ENCODE data around the gene C16orf92.
"Not testable (repeated sequence)": the region's sequence is repeated elsewhere in the genome, so short reads cannot be mapped to it uniquely, and the experiment has no call there.

C16orf92 gene

DNA sequence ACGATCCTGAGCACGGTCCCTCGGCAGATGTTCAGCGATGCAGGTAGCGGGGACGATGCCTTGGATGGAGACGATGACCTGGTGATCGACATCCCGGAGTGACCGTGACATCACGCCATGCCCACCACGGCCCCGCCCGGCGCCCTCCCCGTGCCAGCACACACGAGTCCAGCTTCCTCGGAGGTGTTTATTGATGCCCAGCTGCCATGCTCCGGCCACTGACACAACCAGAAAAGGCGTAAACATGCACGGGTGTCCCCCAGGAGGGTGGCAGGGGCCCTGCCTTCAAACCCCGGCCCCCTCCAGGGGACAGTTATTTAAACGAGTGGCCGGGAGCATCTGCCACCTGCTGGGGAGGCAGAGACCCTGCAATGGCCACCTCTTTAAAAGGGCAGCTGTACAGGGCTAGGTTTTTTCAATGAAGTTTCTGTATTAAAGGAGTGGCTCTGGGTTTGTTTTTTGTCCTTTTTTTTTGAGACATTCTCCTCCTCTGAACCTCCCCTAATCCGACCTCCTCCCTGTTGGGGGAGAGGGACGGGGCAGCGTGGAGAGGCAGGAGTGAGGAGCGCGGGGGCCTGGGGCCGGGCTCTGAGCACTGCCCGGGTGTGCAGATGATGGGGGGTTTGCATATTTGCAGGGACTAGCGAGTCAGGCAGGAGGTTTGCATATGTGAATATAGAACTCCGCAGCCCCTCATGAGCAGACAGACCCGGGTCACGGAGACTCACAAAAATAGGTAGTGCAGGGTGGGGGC, 17.5 kb upstream of the C16orf92 start:
- peak in 3 of 5 experiments; percentile 21 to 54 (median 31) for DNase-seq

DNA sequence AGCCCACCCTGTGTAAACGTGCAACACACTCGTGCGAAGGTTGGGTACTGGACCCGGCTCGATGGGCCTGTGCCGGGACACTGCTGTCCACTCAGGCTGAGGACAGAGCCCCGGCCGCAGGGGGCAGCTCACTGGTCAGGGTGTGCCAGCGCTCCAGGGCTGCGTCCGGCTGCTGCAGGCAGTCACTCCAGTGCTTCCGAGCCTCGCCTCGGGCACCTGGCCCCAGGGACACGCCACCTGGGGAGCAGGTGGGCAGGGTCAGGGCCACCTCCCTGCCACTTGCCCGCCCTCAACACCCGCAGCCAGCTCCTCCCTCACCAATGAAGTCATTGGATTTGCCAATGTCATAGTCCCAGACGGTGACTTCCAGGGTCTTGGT, 16.9 kb upstream of the C16orf92 start:
- no peak for DNase-seq

DNA sequence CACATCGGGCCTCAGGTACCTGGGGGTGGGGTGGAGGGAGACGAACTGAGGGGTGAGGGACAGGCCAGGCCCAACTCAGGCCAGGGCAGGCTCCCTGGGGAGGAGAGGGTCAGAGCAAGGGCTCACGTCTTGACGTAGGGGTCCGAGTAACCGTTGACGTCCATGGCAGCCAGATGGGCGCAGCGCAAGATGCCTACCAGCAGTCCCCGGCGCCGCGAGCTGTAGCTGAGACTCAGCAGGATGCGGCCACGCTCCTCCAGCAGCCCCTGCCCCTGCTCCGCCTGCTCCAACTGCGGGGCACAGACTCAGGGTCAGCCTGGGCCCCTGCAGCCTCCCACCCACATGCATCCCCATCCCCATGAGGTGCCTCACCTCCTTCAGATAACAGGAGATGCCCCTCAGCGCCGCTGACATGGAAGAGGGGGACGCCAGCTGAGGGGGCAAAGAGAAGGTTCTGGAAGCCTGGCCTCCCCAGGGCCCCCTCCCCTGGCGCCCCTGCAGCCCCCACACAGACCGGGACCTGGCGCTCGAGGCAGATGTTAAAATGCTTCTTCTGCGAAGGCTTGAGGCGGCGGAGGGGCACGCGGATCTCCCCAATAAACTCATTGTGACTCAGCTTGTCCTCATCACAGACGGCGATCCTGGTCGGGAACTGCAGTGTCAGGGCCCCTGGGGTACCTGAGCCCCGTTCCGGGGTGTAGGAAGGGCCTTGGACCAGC, 16.2 kb upstream of the C16orf92 start:
- no peak for DNase-seq

DNA sequence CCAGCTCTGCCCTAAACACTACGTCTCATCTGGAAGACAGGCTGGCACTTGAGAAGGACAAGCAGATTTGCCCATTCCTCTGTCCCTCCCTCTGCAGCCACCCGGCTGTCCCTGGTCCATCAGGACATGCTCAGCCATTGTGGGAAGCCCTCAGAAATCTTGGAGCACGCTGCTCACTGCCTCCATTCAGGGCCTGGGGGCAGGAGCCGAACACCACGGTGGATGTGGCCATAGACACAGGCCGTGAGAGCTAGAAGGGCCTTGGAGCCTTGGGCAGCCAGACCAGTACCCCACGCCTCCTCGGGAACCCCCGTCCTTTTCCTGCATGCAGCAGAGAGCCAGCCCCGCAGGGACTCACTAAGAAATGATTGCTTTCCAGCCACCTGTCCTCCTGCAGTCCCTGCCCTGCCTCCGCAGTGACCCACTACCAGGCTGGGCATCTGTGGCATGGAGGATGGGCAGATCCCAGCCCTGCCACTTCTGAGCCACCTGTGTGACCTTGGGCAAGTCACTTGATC, 15.6 kb upstream of the C16orf92 start:
- no peak for DNase-seq

DNA sequence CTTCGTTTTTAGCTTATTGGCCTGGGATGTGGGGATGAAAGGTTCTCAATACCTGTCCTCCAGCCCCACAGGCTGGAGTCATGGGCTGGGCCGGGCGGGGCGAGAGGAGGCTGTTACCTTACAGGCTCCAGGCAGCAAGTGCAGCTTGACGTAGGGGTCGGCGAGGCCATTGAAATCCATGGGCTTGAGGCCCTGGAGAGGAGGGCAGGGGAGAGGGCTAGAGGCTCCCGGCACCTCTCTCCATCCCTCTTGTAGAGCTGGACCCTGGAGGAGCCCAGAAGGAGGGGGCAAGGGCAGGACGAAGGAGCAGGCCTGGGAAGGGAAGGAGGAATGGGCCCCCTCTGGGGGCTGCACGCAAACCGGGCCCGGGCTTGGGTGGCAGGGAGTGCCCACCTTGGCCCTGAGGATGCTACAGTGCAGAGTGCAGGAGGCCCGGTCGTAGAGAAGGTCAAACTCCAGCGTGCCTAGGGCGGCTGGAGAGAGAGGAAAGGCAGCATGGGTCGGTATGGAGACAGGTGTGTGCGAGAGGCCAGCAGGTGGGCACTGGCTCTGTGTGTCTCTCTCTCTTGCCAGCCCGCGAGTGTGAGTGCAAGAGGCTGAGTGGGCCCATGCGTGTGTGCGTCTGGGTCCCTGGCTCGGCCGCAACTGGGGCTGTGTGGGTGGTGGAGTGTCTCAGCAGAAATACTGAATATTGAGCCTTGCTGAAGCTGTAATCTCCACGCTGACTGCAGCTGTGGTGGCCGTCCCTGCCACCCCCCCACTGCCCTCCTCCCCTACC, 13.7 kb upstream of the C16orf92 start:
- DNase-seq, result no peak

DNA sequence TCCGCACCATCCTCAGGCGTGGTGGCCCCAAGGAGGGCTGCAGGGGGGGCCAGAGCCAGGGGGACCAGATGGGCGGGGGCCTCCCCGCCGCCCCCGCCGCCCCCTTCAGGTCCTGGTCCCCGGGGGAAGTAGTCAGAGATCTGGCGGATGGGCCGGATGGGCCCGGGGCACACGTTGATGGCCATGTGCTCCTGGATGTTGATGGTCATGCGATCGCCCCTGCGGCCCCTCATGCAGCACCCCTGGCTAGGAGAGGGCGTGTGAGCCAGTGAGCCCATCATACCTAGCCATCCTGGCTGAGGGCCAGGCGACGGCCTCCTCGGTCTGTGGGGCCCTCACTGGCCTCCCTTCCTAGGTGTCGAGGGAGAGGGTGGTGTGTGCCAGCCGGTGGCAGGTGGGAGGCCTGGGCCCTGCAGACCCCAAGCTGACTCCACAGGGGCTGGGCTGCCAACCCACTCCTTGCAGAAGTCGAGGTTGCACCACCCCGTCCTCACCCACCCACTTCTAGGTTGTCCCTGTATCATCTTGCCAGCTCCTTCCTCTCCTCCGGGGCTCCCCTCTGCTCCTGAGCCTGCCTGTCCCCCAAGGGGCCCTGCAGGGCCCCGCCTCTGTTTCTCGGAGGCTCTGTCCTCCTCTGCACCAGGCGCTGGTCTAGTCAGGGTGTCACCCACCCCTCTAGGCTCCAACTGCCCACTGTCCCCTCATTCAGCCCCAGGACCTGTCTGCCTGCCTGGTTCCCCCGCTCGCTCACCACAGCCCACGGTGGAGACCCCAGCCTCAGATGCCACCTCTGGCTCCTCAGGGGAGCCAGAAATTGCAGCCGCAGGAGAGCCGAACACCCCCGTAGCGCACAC, 12.8 kb upstream of the C16orf92 start:
- no peak for DNase-seq

DNA sequence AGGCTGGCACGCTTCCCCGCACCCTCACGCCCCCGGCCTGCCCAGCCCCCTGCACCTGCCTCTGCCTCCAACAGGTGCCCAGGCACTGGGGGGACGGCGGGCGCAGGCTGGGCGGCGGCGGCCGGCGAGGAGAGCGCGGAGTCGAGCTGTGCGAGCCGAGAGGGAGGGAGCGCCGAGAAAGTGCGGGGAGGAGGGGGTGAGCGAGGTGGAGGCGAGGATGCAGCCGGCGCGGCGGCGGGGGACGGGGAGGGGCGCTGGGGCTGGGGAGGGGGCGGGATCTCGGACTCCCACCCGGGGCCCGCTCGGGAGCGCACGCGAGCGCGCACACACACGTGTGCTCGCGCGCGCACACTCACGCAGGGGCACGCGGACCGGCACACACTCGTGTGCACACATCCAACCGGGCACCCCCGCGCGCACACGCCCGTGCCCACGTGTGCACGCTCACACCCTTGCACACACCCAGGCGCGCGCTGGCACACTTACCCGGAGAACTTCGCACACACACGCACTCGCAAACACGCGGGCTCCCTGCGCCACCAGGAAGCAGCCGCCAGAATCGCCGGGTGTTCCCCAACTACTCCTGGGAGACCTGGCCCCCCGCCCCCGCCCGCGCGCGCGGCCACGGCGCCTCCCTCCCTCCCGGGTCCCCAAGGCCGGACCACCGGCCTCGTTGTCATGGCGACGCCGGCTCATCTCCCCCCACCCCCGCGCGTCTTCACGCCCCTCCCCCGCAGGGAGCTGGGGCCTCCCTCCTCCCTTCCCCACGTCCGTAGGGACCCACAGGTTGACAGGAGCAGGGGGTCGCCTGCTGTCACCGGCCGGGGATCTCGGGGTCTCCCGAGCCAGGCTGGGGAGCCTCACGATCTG, 11.9 kb upstream of the C16orf92 start, which contains the start of gene DOC2A:
TSS of gene DOC2A (minus strand) at position 184 of the 870 bp plus-strand sequence. CDS start 805 bp downstream, outside the sequence.
- DNase-seq, result peak in 2 of 5 experiments; percentile 15 to 47

DNA sequence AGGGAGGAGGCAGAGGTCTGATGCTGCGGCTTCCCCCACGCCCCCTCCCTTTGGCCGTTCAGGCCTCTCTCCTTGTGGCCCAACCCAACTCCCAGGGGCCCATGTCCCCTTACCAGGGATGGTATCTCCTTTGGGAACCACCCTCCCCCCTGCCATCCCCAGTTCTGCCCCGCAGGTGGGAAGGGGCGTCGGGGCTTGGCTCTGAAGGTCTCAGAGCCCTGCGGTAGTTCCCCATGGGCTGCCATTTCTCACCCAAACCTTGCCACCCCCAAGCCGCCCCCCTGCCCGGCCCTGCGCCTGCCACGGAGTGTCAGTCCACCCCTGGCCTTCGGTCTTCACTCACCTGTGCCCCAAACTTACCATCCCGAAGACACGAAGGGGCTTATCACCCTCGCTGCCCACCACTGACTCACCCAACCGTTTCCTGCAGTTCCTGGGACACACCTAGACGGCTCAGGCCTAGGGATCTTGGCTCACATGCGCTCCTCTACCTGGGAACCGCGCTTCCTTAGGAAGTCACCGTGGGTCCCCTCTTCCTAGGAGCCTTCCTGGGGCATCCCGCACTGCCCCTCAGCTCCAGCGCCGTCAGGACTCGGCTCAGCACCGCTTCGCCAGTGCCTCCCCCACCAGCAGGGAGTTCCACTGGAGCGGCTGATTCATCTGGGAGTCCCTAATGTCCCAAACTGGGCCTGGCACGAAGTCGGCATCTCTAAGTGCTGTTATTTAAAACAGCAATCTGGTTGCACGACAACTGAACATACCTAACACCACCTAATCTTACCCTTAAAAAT, 11.1 kb upstream of the C16orf92 start:
- DNase-seq, result no peak

DNA sequence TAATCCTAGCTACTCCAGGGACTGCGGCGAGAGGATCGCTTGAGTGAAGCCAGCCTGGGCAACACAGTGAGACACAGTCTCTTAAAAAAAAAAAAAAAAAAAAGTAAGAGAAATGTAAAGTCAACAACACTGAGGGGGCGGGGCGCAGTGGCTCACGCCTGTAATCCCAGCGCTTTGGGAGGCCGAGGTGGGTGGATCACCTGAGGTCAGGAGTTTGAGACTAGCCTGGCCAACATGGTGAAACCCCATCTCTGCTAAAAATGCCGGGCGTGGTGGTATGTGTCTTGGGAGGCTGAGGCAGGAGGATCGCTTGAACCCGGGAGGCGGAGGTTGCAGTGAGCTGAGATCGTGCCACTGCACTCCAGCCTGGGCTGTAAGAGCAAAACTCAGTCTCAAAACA, 10.4 kb upstream of the C16orf92 start:
- DNase-seq, result not testable (repeated sequence)

DNA sequence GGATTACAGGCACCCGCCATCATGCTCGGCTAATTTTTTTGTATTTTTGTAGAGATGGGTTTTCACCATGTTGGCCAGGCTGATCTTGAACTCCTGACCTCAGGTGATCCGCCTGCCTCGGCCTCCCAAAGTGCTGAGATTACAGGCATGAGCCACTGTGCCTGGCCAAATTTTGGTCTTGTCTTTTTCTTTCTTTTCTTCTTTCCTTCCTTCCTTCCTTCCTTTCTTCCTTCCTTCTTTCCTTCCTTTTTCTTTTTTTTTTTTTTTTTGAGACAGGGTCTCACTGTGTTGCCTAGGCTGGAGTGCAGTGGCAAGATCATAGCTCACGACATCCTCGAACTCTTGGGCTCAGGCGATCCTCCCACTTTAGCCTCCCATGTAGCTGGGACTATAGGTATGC, 7.5 kb upstream of the C16orf92 start:
- not testable (repeated sequence) for DNase-seq

DNA sequence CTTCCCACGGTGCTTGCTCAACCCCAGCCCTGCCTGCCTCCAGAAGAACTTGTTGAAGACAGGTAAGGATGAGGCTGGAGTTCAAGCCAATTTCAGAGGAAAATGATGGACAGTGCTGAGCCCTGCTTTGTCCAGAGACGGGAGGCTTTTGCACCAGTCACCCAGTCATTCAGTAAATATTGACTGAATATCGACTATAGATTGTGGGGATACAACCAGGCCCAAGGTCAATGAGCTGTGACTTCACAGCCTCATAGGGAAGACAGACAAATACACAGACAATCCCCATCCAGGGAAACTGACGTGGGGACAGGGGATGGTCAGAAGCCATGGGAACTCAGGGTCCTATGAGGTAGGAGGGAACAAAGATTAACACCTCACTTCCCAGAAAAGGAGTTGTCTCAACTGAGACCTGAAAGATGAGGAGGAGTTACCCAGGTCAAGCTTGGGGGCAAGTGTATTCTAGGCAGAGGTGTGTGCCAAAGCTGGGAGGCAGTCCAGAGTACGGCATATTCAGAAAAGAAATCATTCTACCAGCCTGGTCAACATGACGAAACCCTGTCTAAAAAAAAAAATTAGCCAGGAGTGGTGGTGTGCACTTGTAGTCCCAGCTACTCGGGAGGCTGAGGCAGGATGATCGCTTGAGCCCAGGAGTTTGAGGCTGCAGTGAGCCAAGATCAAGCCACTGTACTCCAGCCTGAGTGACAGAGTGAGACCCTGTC, 6.3 kb upstream of the C16orf92 start:
- no peak for DNase-seq

DNA sequence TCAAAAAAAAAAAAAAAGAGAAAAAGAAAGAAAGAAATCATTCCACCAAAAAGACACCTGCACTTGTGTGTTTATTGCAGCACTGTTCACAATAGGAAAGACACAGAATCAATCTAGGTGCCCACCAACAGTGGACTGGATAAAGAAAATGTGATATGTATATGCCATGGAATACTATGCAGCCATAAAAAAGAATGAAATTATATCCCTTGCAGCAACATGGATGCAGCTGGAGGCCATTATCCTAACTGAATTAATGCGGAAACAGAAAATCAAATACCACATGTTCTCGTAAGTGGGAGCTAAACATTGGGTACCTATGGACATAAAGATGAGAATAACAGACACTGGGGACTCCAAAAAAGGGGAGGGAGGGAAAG, 5.7 kb upstream of the C16orf92 start:
- no peak for DNase-seq

DNA sequence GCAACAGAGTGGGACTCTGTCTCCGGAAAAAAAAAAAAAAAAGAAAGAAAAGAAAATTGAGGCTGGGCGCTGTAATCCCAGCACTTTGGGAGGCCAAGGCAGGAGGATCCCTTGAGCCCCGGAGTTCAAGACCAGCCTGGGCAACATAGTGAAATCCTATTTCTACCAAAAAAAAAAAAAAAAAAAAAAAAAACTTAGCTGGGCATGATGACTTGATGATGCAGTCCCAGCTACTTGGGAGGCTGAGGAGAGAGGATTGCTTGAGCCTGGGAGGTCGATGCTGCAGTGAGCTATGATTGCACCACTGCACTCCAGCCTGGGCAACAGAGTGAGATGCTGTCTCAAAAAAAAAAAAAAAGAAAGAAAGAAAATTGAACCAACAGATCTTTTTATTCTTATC, 5.1 kb upstream of the C16orf92 start:
- DNase-seq, result not testable (repeated sequence)

DNA sequence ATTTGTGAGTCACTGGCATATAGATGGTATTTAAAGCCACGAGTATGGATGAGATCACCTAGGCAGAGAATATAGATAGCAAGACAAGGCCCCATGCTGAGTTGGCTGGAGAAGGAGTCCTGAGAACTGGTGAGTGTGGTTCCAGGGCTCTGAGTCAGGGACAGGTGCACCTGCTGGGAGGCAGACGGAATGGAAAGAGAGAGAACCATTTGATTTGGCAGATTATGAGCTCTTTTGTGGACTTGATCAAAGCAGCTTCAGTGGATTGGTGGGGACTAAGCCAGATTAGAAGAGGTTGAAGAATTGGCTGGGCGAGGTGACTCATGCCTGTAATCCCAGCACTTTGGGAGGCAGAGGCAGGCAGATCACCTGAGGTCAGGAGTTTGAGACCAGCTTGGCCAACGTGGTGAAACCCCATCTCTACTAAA, 4.3 kb upstream of the C16orf92 start:
- no peak for DNase-seq

DNA sequence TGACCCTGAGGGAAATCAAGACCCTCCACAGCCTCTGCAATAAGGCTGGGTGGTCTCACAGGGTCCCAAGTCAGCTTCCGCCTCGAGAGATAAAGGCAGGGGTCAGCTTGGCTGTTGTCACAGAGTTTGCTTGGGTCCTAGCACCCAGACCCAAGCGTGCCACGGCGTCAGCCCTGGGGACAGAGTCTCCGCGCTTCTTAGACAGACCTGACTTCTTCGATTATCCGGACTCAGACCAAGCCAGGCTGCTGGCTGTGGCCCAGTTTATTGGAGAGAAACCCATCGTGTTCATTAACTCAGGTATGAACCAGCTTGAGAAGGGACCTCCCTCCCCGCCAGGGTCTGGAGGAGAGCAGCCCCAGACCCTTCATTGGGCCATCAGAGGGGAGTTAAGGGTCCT, 588 bp downstream of the C16orf92 start:
- DNase-seq, result no peak

DNA sequence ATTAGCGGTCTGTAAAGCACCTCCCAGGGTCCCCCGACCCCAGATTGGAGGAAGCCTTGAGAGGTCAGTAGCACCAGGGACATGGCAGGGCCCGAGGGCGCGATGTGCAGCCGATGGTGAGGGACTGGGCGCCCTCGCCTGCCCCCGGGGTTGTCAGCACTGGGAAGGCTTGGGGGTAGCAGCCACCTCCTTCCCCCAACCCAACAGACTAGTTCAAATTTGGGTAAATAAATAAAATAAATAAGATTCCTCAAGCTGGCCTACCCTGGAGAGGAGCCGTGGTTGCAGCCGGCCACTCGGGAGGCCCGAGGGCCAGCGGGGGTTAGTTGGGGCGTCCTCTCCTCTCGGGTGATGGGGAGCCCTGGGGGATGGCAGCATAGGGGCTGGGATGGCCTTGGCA, 1.5 kb downstream of the C16orf92 start:
- DNase-seq, result no peak

DNA sequence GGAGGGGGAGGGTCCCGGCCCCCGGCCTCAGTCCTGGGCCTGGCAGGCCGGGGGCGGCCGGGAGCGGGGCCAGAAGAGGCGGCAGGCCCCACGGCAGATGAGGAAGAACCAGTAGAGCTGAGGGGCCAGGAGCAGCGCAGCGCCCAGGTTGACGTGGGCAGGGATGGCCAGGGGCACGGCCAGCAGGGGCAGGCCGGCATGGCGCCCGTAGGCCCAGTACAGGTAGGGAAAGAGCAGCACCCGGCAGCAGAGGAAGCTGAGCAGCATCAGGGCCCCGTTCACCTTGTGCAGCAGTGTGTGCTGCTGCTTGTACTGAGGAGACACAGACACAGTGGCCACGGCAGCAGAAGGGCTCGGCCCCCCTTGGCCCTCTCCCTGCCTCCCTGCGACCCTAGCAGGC, 2.2 kb downstream of the C16orf92 start:
- no peak for DNase-seq

DNA sequence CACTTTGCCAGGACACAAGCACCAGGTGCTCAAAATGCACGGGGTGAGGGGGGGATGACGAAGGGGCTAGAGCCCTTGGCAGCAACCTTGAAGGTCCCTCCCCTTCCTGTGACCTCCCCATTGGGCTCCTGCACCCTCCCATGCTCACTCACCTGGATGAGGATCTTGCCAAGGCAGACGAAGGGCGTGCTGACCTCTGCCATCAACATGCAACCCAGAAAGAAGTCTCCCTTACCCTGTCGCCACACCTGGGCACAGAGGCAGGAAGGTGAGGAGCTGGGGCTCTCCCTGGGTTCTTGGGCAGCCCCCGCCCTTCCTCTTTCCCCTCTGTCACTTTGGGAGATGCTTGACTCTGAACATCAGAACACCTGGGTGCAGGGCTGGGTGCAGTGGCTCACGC, 2.6 kb downstream of the C16orf92 start:
- no peak for DNase-seq

DNA sequence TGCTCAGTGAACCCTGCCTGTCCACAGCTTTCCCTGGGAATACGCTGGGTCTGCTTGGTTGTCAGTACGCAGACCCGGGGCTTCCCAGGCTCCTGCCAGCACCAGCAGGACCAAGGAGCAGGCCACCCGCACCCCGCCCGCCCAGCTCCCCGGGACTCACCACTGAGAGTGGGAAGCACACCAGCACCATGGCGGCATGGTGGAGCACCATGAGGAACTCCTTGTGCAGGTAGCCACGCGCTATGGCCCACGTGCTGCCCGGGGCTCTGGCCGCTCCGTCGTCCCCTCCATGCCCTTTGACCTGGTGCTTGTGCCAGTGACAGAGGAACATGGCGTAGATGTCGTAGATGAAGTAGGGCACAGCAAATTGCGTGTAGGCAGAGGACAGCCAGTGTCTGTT, 3.5 kb downstream of the C16orf92 start:
- no peak for DNase-seq

All from T-helper 2 cell (primary cell).